H1 (cell line): Measurements from ENCODE around the gene MTNR1A. TPM values are rescaled to one million over a fixed set of nuclear protein-coding genes. Genes with fewer than 3 reads are reported as not detected.

Source experiments
- CTCF ChIA-PET: fragments of 300-600 bp; sonication (Branson Sonifier 250); formaldehyde crosslinking; loops from one replicate; lab custom pipeline; 2021; ENCODE audit not compliant: partially characterized antibody; lab: Charles Lee
- POLR2A ChIA-PET: fragments of 300-600 bp; sonication (Branson Sonifier 250); formaldehyde crosslinking; loops from one replicate; lab custom pipeline; 2021; ENCODE audit warnings: inconsistent platforms; ENCODE audit not compliant: partially characterized antibody; lab: Charles Lee
- DNase-seq, 2 experiments: peaks; one replicate each; pipeline versions ENCODE4 v3.0.0 to v3.0.0-alpha.2; 2010 to 2022; ENCODE audit warnings: low spot score in 2 of 2, low read depth in 1 of 2, mixed read lengths in 1 of 2
- FAIRE-seq: peaks from 2 replicates; lab custom pipeline; 2011; peaks lifted over from hg19 to GRCh38; lab: Jason Lieb, UNC
- H2AFZ ChIP-seq: 2 replicates; pipeline ENCODE4 v1.8.1; 2012; ENCODE audit warnings: low read length, inconsistent platforms
- H2AK5ac ChIP-seq: 2 replicates; pipeline ENCODE4 v1.6.1; 2013; ENCODE audit warnings: low read depth, low read length
- H2BK120ac ChIP-seq: replicated peaks from 2 replicates; pipeline ENCODE3; 2013; ENCODE audit warnings: low read depth, low read length, inconsistent platforms
- H2BK12ac ChIP-seq: 2 replicates; pipeline ENCODE4 v1.6.1; 2013; ENCODE audit warnings: low read depth, low read length
- H2BK15ac ChIP-seq: 2 replicates; pipeline ENCODE4 v1.6.1; 2013; ENCODE audit warnings: low read length
- H2BK20ac ChIP-seq: 2 replicates; pipeline ENCODE4 v1.6.1; 2013; ENCODE audit warnings: low read length
- H2BK5ac ChIP-seq: 2 replicates; pipeline ENCODE4 v1.6.1; 2013; ENCODE audit warnings: low read depth, low read length
- H3K14ac ChIP-seq: 2 replicates; pipeline ENCODE4 v1.6.1; 2013; ENCODE audit warnings: inconsistent platforms; ENCODE audit not compliant: insufficient read length
- H3K18ac ChIP-seq: 2 replicates; pipeline ENCODE4 v1.6.1; 2013; ENCODE audit warnings: low read length; ENCODE audit errors: extremely low read depth
- H3K23ac ChIP-seq: 2 replicates; pipeline ENCODE4 v1.6.1; 2013; ENCODE audit warnings: inconsistent platforms; ENCODE audit not compliant: insufficient read length
- H3K23me2 ChIP-seq: 2 replicates; pipeline ENCODE4 v1.6.1; 2013; ENCODE audit warnings: low read depth, low read length
- H3K27ac ChIP-seq: 2 replicates; pipeline ENCODE4 v1.6.1; 2011; ENCODE audit warnings: low read depth, low read length, inconsistent platforms
- H3K27me3 ChIP-seq, 4 experiments: replicated peaks in 1 of 4; 1 replicate in 1 of 4; 2 replicates in 3 of 4; pipeline versions ENCODE4 v1.6.1 to v1.8.1; 2011 to 2013; ENCODE audit warnings: low read length in 3 of 4, mild to moderate bottlenecking in 3 of 4, inconsistent platforms in 2 of 4, mixed read lengths in 2 of 4, moderate library complexity in 1 of 4; ENCODE audit not compliant: control insufficient read depth in 3 of 4, insufficient read depth in 3 of 4; ENCODE audit errors: extremely low read depth in 1 of 4
- H3K36me3 ChIP-seq, 4 experiments: 2 replicates each; pipeline versions ENCODE4 v1.6.1 to v1.8.1; 2011 to 2013; ENCODE audit warnings: mild to moderate bottlenecking in 4 of 4, low read length in 3 of 4, moderate library complexity in 2 of 4, control low read depth in 1 of 4, inconsistent platforms in 1 of 4; ENCODE audit not compliant: insufficient read depth in 4 of 4, control insufficient read depth in 2 of 4
- H3K4ac ChIP-seq: replicated peaks from 2 replicates; pipeline ENCODE3; 2013; ENCODE audit warnings: low read length, low read depth, mixed read lengths, inconsistent platforms; ENCODE audit not compliant: insufficient read length
- H3K4me1 ChIP-seq, 4 experiments: replicated peaks in 1 of 4; 1 replicate in 1 of 4; 2 replicates in 3 of 4; pipeline versions ENCODE4 v1.6.1 to v1.8.1; 2011 to 2013; ENCODE audit warnings: low read length in 3 of 4, inconsistent platforms in 2 of 4, mixed read lengths in 1 of 4; ENCODE audit not compliant: insufficient read depth in 4 of 4, control insufficient read depth in 3 of 4
- H3K4me2 ChIP-seq, 2 experiments: 2 replicates each; pipeline versions ENCODE4 v1.6.1 to v1.8.1; 2011 to 2013; ENCODE audit warnings: low read depth in 2 of 2, low read length in 2 of 2, control low read depth in 1 of 2, inconsistent platforms in 1 of 2, mild to moderate bottlenecking in 1 of 2; ENCODE audit not compliant: insufficient read depth in 1 of 2
- H3K4me3 ChIP-seq, 4 experiments: fragments of 200-600, 300-600 bp in 1 of 4; sonication (generic), shearing (Covaris generic), sonication (Bioruptor Twin) in 1 of 4; 2 replicates each; pipeline versions ENCODE4 v1.5.1 to v1.8.1; 2011 to 2016; ENCODE audit warnings: low read length in 4 of 4, low read depth in 3 of 4, control low read depth in 2 of 4, inconsistent platforms in 2 of 4, mild to moderate bottlenecking in 2 of 4, mixed read lengths in 1 of 4, moderate library complexity in 1 of 4; ENCODE audit not compliant: insufficient read depth in 2 of 4; ENCODE audit errors: extremely low read depth in 1 of 4
- H3K56ac ChIP-seq: replicated peaks from 2 replicates; pipeline ENCODE3; 2013; ENCODE audit warnings: low read depth, mild to moderate bottlenecking, mixed read lengths, low read length, inconsistent platforms; ENCODE audit not compliant: insufficient read length
- H3K79me1 ChIP-seq: 2 replicates; pipeline ENCODE4 v1.6.1; 2013; ENCODE audit warnings: low read depth, low read length, control low read depth
- H3K79me2 ChIP-seq, 2 experiments: 2 replicates each; pipeline versions ENCODE4 v1.6.1 to v1.8.1; 2012 to 2013; ENCODE audit warnings: low read length in 2 of 2, mild to moderate bottlenecking in 2 of 2, inconsistent platforms in 1 of 2; ENCODE audit not compliant: insufficient read depth in 2 of 2, control insufficient read depth in 1 of 2
- H3K9ac ChIP-seq, 4 experiments: replicated peaks in 1 of 4; 1 replicate in 1 of 4; 2 replicates in 3 of 4; pipeline versions ENCODE4 v1.6.1 to v1.8.1; 2011 to 2013; ENCODE audit warnings: low read depth in 3 of 4, low read length in 3 of 4, control low read depth in 2 of 4, mild to moderate bottlenecking in 2 of 4, moderate library complexity in 2 of 4, inconsistent platforms in 1 of 4; ENCODE audit errors: extremely low read depth in 1 of 4
- H3K9me3 ChIP-seq, 2 experiments: 2 replicates each; pipeline versions ENCODE4 v1.6.1 to v1.8.1; 2012 to 2013; ENCODE audit warnings: mild to moderate bottlenecking in 2 of 2, moderate library complexity in 2 of 2, control low read depth in 1 of 2, inconsistent platforms in 1 of 2, low read depth in 1 of 2, low read length in 1 of 2, mixed read lengths in 1 of 2; ENCODE audit not compliant: insufficient read depth in 2 of 2
- H4K20me1 ChIP-seq, 2 experiments: replicated peaks in 1 of 2; 2 replicates each; pipeline versions ENCODE3 to v1.8.1; 2011 to 2013; ENCODE audit warnings: inconsistent platforms in 2 of 2, low read length in 2 of 2, mild to moderate bottlenecking in 1 of 2; ENCODE audit not compliant: insufficient read depth in 2 of 2, control insufficient read depth in 1 of 2
- H4K5ac ChIP-seq: 2 replicates; pipeline ENCODE4 v1.6.1; 2013; ENCODE audit warnings: low read length, low read depth, mixed read lengths, inconsistent platforms; ENCODE audit not compliant: insufficient read length
- H4K8ac ChIP-seq: 2 replicates; pipeline ENCODE4 v1.8.0; 2013; ENCODE audit warnings: mild to moderate bottlenecking, moderate library complexity, low read length, inconsistent platforms; ENCODE audit not compliant: insufficient read depth; ENCODE audit errors: extremely low read depth
- H4K91ac ChIP-seq: replicated peaks from 2 replicates; pipeline ENCODE3; 2013; ENCODE audit warnings: low read length, mixed read lengths, inconsistent platforms; ENCODE audit not compliant: insufficient read length
- BCL11A ChIP-seq, 2 experiments: IDR thresholded peaks; one replicate each; pipeline ENCODE4 v1.6.1; 2011; ENCODE audit warnings: low read depth in 2 of 2, low read length in 2 of 2, mild to moderate bottlenecking in 2 of 2
- RAD21 ChIP-seq, 2 experiments: IDR thresholded peaks in 1 of 2; conservative IDR thresholded peaks in 1 of 2; 2 replicates each; pipeline ENCODE4 v1.6.1; 2011; ENCODE audit warnings: low read depth in 2 of 2, low read length in 2 of 2, improper control_type of control experiment in 1 of 2, inconsistent platforms in 1 of 2, mild to moderate bottlenecking in 1 of 2, moderate library complexity in 1 of 2
- SP4 ChIP-seq: IDR thresholded peaks from 2 replicates; pipeline ENCODE4 v1.6.1; 2012; ENCODE audit warnings: low read length, inconsistent platforms
- WGBS, 2 experiments: shearing (Covaris generic) in 1 of 2; methylation state at CpG; one replicate each; pipeline versions ENCODE4 v1.1.6 to v1.1.7; 2013 to 2015; ENCODE audit warnings: low lambda C conversion rate in 2 of 2, mixed read lengths in 2 of 2, inconsistent platforms in 1 of 2, low coverage in 1 of 2, missing lambda C conversion rate in 1 of 2; ENCODE audit not compliant: insufficient replicate concordance in 2 of 2, insufficient coverage in 1 of 2, insufficient read length in 1 of 2; ENCODE audit errors: extremely low coverage in 1 of 2, missing lambda C conversion rate in 1 of 2; 5-methylcytosine and 5-hydroxymethylcytosine counted together
- polyA plus RNA-seq, 7 experiments: library from polyadenylated mRNA; depleted of rRNA in 3 of 7; stranded (reverse) in 5 of 7; unstranded in 2 of 7; fragments of >200 nt in 5 of 7; fragments of 200-250 nt in 2 of 7; gene quantifications; 1 replicate in 5 of 7; 2 replicates in 1 of 7; 4 replicates in 1 of 7; pipeline versions ENCODE4 v1.2.1 to v1.2.3, GENCODE V29; 2011 to 2013; ENCODE audit warnings: missing spikeins in 2 of 7, mixed read lengths in 2 of 7
- total RNA-seq: library from RNA; stranded (reverse); fragmentation: NEBNext Ultra II Directional; extraction: Animal tissue kit (Norgen Biotek cat#: 25700); gene quantifications from 2 replicates; pipeline ENCODE4 v1.2.1, GENCODE V29; 2021

The MTNR1A gene
- total and polyA plus RNA-seq, 2 of the 8 experiments (the other 6 are each of a cell fraction or from before 2014, with no cell fraction given) = 0.45 to 1.0 TPM

DNA sequence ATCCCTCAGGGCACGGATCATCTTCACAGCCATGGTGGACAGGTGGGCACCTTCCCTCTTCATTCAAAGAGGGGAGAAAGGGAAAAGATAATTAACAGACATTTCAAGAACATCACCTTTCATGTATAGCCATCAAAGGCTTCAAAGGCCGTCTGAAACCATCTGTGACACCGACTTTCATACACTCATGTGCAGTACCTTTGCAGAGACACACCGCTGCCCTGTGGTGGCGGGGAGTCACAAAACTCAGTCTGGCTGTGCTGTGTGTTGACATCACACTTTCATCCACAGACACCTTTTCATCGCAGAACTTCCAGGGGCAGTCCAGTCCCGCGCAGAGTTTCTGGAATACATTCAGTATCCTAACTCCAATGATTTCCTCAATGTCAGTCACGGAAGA lies 47.6 kb upstream of the MTNR1A start:
- Histone ChIP-seq H3K9me3 (no peaks in the 10 kb centered on the region), H3K36me3 (peaks cover 26 to 93% (median 65%) of the 10 kb centered on the region in 4 experiments), H3K79me1 (no peaks in the 10 kb centered on the region; the same call in 1 of the 2 replicates), H3K9ac (no peak overlapping the region), H3K4ac (no peak overlapping the region), H3K4me2 (no peak overlapping the region), H2BK5ac (no peak overlapping the region), H4K8ac (no peak overlapping the region), H2AFZ (no peak overlapping the region), H3K14ac (no peak overlapping the region), H2BK20ac (no peak overlapping the region), H2BK15ac (no peak overlapping the region), H3K27ac (no peak overlapping the region), H3K23me2 (peaks cover 6% of the 10 kb centered on the region; the same call in 1 of the 2 replicates), H3K27me3 (no peaks in the 10 kb centered on the region), H4K20me1 (peaks cover 2 to 6% of the 10 kb centered on the region in 2 experiments), H3K18ac (no peak overlapping the region), H3K79me2 (no peaks in the 10 kb centered on the region), H4K91ac (no peak overlapping the region), H4K5ac (no peak overlapping the region), H2BK12ac (no peak overlapping the region), H3K56ac (no peak overlapping the region), H2AK5ac (no peak overlapping the region), H2BK120ac (no peak overlapping the region), H3K23ac (no peak overlapping the region), H3K4me3 (no peak overlapping the region), H3K4me1 (no peaks in the 10 kb centered on the region)
- ChIA-PET CTCF (interaction anchor here (1.1 kb wide), 1 partner anchor 16 kb away, joined by 4 read pairs; no protein-coding TSS in a partner anchor), POLR2A (no interaction called here)
- DNase-seq = no peak
- no peak for FAIRE-seq
- TF ChIP-seq BCL11A (IDR thresholded peaks at IDR 0.05; ENCODE audit: low read depth in 2 of 2, low read length in 2 of 2) (no peak), SP4 (no peak), RAD21 (IDR thresholded peaks at IDR 0.05 in 1 of 2, conservative IDR thresholded peaks at IDR 0.05 in 1 of 2; ENCODE audit: low read depth in 2 of 2, low read length in 2 of 2) (no peak)
- 98% methylated on average over 9 of the region's 9 CpGs; no CpG with 5 or more reads in 1 of the 2 experiments for WGBS, 2 experiments
